Stimulated activated CD8-positive, alpha-beta memory T cell treated with anti-CD3 and anti-CD28 coated beads, Interleukin-12 subunit alpha, Interleukin-12 subunit beta, amount 100 ng/mL, for 1 hour (primary cell): ENCODE results near the gene CAMSAP1.

ENCODE experiments used
- DNase-seq: peaks from one replicate; pipeline ENCODE4 v3.0.0-alpha.2; 2020; ENCODE audit warnings: low read depth

Gene CAMSAP1

DNA sequence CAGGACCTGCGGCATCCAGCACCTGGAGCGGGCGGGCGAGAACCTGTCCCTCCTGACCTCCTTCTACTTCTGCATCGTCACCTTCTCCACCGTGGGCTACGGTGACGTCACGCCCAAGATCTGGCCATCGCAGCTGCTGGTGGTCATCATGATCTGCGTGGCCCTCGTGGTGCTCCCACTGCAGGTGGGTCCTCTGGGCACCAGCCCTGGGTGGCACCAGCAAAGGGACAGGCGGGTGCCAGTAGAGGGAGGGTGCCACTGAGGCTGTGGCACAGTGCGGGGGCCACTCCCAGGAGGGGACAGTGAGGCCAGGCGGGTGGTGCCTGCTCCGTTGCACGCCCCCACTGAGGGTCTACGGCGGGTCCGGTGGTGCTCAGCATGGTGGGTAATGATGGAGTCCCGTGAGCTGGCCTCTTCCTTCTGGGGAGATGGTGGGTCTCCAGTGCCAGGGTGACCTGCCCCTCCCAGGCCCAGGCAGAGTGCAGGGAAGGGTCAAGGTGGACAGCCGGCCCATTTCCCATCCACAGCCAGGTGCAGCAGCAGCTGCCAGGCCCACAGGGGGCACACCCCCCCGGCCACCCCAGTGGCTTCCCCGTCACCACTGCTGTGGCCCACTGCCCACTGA lies 147.6 kb downstream of the CAMSAP1 start:
- DNase-seq = no peak

DNA sequence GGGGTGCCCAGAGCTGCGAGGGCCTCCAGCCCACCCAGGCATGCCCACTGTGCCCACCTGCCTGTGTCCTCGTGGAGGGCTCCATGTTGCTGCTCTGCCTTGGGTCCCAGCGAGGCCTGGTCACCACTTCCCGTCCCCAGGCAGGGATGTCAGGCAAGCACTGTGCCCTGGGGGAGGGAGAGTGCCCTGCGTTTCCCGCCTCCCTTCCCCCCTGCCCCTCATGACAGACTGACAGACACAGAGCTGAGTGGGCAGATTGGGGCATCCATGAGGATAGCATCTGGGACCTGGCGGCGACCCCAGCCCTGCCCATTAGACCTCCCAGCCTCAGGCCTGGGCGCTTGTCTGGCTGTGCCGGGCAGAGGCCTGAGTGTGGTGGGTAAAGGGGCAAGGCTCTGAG lies 148.5 kb downstream of the CAMSAP1 start:
- DNase-seq = no peak
